Measurements from ENCODE around the gene CCL14.

GRCh38 chr17:35944151-35944550, 42.4 kb downstream of the CCL14 start:
- TF ChIP-seq GATA2 (IDR thresholded peaks at IDR 0.05; ENCODE audit: low read depth, low read length) (no peak), GATA3 (IDR thresholded peaks at IDR 0.05; ENCODE audit: low read depth, low read length) (no peak)

Measured in SH-SY5Y (cell line).